Neural progenitor cell (in vitro differentiated cells): ENCODE measurements around the gene WDR45B.

ENCODE experiments used
- CTCF ChIP-seq: fragments of 200-600 bp; sonication (generic); IDR thresholded peaks from 2 replicates; pipeline ENCODE4 v1.5.1; 2017; ENCODE audit warnings: antibody characterized with exemption, mild to moderate bottlenecking
- EZH2 ChIP-seq: fragments of 200-600 bp; sonication (generic); IDR thresholded peaks from 2 replicates; pipeline ENCODE4 v1.6.1; 2017; ENCODE audit warnings: antibody characterized with exemption, mild to moderate bottlenecking, moderate library complexity
- EZH2phosphoT487 ChIP-seq: fragments of 200-600 bp; sonication (generic); IDR thresholded peaks from 2 replicates; pipeline ENCODE4 v1.6.1; 2017; ENCODE audit warnings: antibody characterized with exemption

- TF ChIP-seq CTCF (no peak), EZH2 (no peak), EZH2phosphoT487 (no peak)
Measured at GRCh38 chr17:82684228-82684841, 36.1 kb upstream of the WDR45B start.
